ENCODE results near the gene GARIN5B. TPM values are rescaled to one million over a fixed set of nuclear protein-coding genes. Genes with fewer than 3 reads are reported as not detected.

The GARIN5B gene
- polyA plus RNA-seq, 1 donor from 2014 or later, result not detected

DNA sequence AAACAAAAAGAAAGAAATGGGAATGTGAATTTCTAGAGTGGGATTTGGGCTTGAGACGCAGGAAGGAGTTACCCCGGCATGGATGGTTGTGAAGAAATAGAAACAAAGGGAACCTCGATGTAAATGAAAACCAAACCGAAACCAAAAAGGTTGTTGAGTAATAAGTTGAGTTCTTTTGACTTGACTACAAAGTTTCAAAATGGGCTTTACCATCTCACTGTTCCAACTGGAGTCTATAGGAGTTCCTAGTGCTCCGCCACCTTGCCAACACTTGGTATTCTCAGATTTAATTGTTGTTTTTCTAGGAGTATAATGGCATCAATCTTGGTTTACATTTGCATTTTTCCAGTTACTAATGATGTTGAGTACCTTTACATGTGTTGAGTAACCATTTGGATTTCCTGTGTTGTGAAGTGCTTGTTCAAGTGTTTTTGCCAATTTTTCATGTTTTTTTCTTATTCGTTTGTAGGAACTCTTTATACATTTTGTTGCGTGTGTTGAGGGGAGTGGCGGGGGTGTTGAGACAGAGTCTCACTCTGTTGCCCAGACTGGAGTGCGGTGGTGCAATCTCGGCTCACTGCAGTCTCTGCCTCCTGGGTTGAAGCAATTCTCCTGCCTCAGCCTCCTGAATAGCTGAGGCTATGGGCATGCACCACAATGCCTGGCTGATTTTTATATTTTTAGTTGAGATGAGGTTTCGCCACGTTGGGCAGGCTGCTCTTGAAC lies 35.3 kb upstream of the GARIN5B start:
- H3K36me3 ChIP-seq (ENCODE audit: insufficient read depth, low read length), result no peaks in the 10 kb centered on the region
- no peak overlapping the region for H3K4me3 ChIP-seq (ENCODE audit: low read length)
- no peak overlapping the region for H3K9ac ChIP-seq (ENCODE audit: low read length)
- H3K27me3 ChIP-seq (ENCODE audit: insufficient read depth, low read depth, low read length), result no peaks in the 10 kb centered on the region
- no peak overlapping the region for H3K27ac ChIP-seq (ENCODE audit: low read length)
- no peaks in the 10 kb centered on the region for H3K79me2 ChIP-seq (replicated peaks; ENCODE audit: insufficient read depth, low read length)
- H2AFZ ChIP-seq (ENCODE audit: low read depth, low read length), result no peak overlapping the region
- H4K20me1 ChIP-seq (ENCODE audit: insufficient read depth), result no peaks in the 10 kb centered on the region
- TF ChIP-seq, protein P1, sequence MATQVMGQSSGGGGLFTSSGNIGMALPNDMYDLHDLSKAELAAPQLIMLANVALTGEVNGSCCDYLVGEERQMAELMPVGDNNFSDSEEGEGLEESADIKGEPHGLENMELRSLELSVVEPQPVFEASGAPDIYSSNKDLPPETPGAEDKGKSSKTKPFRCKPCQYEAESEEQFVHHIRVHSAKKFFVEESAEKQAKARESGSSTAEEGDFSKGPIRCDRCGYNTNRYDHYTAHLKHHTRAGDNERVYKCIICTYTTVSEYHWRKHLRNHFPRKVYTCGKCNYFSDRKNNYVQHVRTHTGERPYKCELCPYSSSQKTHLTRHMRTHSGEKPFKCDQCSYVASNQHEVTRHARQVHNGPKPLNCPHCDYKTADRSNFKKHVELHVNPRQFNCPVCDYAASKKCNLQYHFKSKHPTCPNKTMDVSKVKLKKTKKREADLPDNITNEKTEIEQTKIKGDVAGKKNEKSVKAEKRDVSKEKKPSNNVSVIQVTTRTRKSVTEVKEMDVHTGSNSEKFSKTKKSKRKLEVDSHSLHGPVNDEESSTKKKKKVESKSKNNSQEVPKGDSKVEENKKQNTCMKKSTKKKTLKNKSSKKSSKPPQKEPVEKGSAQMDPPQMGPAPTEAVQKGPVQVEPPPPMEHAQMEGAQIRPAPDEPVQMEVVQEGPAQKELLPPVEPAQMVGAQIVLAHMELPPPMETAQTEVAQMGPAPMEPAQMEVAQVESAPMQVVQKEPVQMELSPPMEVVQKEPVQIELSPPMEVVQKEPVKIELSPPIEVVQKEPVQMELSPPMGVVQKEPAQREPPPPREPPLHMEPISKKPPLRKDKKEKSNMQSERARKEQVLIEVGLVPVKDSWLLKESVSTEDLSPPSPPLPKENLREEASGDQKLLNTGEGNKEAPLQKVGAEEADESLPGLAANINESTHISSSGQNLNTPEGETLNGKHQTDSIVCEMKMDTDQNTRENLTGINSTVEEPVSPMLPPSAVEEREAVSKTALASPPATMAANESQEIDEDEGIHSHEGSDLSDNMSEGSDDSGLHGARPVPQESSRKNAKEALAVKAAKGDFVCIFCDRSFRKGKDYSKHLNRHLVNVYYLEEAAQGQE (IDR thresholded peaks at IDR 0.05; ENCODE audit: borderline replicate concordance), result no peak
- H3K9me3 ChIP-seq (ENCODE audit: low read length), result no peaks in the 10 kb centered on the region
- H3F3A ChIP-seq (ENCODE audit: insufficient read depth, low read length, poor library complexity, severe bottlenecking), result no peaks in the 10 kb centered on the region
- H3K9me2 ChIP-seq (ENCODE audit: insufficient read depth, low read length), result no peaks in the 10 kb centered on the region
- H3K4me2 ChIP-seq (ENCODE audit: low read length), result no peak overlapping the region

DNA sequence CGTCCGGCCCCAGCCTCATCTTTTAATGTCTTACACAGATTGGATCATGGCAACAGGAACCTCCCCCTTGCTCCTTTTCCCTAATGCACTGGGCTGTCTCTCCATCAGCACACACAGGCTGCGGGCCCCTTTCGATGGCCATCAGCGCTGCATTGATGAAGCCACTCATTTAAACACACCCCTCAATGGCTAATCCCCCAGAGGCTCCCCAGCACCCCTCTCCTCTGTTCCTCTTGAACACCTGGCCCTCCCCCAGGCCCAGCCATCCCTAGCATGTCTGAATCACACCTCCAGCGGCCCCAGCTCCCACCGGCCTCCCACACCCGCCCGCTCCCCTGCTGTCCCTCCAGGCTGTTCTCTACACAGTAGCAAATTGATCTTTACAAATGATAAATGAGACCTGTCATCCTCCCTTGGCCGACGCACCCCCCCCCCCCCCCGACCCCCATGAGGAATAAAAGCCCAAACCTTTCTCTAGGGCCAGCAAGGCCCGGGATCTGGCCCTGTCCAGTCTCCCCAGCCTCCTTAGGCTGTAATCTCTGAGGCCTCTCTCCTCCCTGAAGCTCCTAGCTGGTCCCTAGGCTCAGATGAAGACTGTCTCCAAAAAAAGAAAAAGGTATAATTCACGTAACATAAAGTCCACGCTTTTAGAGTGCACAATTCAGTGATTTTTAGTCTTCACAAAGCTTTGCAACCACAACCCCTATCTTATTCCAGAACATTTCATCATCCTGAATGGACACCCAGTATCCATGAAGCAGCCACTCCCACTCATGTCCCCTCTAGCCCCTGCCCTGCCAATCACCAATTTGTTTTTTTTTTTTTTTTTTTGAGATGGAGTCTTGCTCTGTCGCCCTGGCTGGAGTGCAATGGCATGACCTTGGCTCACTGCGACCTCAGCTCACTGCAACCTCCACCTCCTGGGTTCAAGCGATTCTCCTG lies 30.0 kb upstream of the GARIN5B start:
- Histone ChIP-seq H3K27ac (ENCODE audit: low read length) (no peak overlapping the region), H3F3A (ENCODE audit: insufficient read depth, low read length, poor library complexity, severe bottlenecking) (peaks cover 5% of the 10 kb centered on the region), H3K9ac (ENCODE audit: low read length) (no peak overlapping the region), H3K27me3 (ENCODE audit: insufficient read depth, low read depth, low read length) (no peaks in the 10 kb centered on the region), H3K4me3 (ENCODE audit: low read length) (no peak overlapping the region), H3K9me2 (ENCODE audit: insufficient read depth, low read length) (no peaks in the 10 kb centered on the region), H3K36me3 (ENCODE audit: insufficient read depth, low read length) (no peaks in the 10 kb centered on the region), H4K20me1 (ENCODE audit: insufficient read depth) (peaks cover 4% of the 10 kb centered on the region), H3K4me2 (ENCODE audit: low read length) (no peak overlapping the region), H3K9me3 (ENCODE audit: low read length) (no peaks in the 10 kb centered on the region), H2AFZ (ENCODE audit: low read depth, low read length) (no peak overlapping the region), H3K79me2 (replicated peaks; ENCODE audit: insufficient read depth, low read length) (peaks cover 1% of the 10 kb centered on the region)
- TF ChIP-seq RAD21 (conservative IDR thresholded peaks at IDR 0.05), result no peak
- no peak for TF ChIP-seq EZH2 (IDR thresholded peaks at IDR 0.05; ENCODE audit: borderline replicate concordance, insufficient read depth, low read length, poor library complexity, severe bottlenecking)
- TF ChIP-seq POLR2AphosphoS5 (IDR thresholded peaks at IDR 0.05), result no peak
- TF ChIP-seq, protein P1 (IDR thresholded peaks at IDR 0.05; ENCODE audit: borderline replicate concordance), result no peak
- TF ChIP-seq, protein P2, sequence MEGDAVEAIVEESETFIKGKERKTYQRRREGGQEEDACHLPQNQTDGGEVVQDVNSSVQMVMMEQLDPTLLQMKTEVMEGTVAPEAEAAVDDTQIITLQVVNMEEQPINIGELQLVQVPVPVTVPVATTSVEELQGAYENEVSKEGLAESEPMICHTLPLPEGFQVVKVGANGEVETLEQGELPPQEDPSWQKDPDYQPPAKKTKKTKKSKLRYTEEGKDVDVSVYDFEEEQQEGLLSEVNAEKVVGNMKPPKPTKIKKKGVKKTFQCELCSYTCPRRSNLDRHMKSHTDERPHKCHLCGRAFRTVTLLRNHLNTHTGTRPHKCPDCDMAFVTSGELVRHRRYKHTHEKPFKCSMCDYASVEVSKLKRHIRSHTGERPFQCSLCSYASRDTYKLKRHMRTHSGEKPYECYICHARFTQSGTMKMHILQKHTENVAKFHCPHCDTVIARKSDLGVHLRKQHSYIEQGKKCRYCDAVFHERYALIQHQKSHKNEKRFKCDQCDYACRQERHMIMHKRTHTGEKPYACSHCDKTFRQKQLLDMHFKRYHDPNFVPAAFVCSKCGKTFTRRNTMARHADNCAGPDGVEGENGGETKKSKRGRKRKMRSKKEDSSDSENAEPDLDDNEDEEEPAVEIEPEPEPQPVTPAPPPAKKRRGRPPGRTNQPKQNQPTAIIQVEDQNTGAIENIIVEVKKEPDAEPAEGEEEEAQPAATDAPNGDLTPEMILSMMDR (IDR thresholded peaks at IDR 0.05; ENCODE audit: poor library complexity, severe bottlenecking), result no peak
- TF ChIP-seq MXI1 (conservative IDR thresholded peaks at IDR 0.05; ENCODE audit: poor library complexity, severe bottlenecking), result no peak
- no peak for TF ChIP-seq TAF1 (IDR thresholded peaks at IDR 0.05; ENCODE audit: low read depth)
- TF ChIP-seq SMC3 (conservative IDR thresholded peaks at IDR 0.05; ENCODE audit: poor library complexity), result no peak
- no peak for TF ChIP-seq EP300 (conservative IDR thresholded peaks at IDR 0.05; ENCODE audit: poor library complexity, severe bottlenecking)
